Measurements from ENCODE around the gene PTGFRN.
"Not testable (repeated sequence)": the region's sequence is repeated elsewhere in the genome, so short reads cannot be mapped to it uniquely, and the experiment has no call there.

The PTGFRN gene

GRCh38 chr1:116980309-116980708, 70.6 kb downstream of the PTGFRN start:
- not testable (repeated sequence) for H3K9ac ChIP-seq (ENCODE audit: low read depth, low read length); H3K4me1 ChIP-seq (ENCODE audit: insufficient read depth, low read length); H3K27me3 ChIP-seq (ENCODE audit: insufficient read depth, low read length); H3K27ac ChIP-seq (ENCODE audit: low read depth, low read length); H3K4me3 ChIP-seq (ENCODE audit: low read length); H3K9me3 ChIP-seq (ENCODE audit: insufficient read depth, low read depth, low read length)
- H3K36me3 ChIP-seq (ENCODE audit: insufficient read depth, low read length), result peaks cover 15% of the 10 kb centered on the region
- 100% methylated on average over 1 of the region's 1 CpG for WGBS

DNA sequence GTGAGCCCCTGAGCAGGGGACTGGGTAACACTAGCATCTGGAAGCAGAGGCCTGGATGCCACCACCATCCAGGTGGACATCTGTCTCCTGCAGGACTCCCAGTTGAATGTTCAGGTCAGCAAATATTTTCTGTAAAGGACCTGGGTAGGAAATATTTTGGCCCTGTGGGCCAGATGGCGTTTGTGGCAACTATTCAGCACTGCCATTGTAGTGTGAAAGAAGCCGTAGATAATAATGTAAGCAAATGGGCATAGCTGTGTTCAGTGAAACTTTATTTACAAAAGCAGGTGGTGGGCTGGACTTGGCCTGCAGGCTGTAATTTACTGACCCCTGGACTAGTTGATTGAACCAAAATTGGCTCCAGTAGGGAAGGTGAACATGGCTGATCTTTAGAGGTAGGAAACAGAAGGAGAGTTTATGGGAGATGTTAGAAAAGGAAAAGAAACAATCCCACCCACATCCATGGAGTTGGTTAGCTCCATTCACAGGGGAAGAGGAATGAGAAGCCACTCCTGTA, 71.9 kb downstream of the PTGFRN start:
- Histone ChIP-seq H3K4me1 (ENCODE audit: insufficient read depth, low read length) (no peaks in the 10 kb centered on the region), H3K27ac (ENCODE audit: low read depth, low read length) (no peak overlapping the region), H3K4me3 (ENCODE audit: low read length) (no peak overlapping the region), H3K9ac (ENCODE audit: low read depth, low read length) (no peak overlapping the region), H3K9me3 (ENCODE audit: insufficient read depth, low read depth, low read length) (no peaks in the 10 kb centered on the region), H3K36me3 (ENCODE audit: insufficient read depth, low read length) (peaks cover 11% of the 10 kb centered on the region; the same call in 1 of the 2 replicates), H3K27me3 (ENCODE audit: insufficient read depth, low read length) (no peaks in the 10 kb centered on the region)
- 89% methylated on average over 2 of the region's 2 CpGs for WGBS

DNA sequence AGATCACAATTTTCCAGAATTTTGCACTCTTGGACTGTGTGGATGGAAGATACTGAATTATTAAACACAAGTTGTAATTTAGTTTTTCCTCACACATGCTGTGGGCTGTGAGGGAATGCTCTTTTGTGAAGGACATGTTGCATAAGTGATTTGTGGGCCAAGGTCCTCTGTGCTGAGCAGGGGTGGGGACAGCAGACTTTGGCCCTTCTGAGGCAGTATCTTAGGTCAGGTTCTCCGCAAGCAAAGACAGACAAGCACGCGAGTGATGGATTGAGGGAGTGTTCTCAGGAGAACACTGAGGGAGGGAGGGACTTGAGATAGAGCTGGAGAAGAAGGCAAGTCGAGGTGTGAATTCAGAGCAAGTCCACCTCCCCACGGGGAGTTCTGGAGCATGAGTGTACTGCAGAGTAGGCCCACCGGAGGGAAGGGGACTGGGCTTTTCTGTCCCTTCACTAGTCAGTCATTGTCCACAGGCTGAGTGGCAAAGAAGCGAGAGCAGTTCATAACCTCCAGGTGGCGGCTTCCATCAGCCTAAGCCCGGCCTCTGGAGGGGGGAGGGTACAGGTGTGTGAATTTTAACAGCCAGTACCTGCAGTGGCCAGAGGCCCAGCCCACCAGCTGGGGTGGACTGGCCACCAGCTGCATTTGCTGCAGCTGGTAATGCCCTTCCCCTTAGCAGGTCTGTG, 72.7 kb downstream of the PTGFRN start:
- 87% methylated on average over 9 of the region's 9 CpGs for WGBS
- Histone ChIP-seq H3K27ac (ENCODE audit: low read depth, low read length) (no peak overlapping the region), H3K36me3 (ENCODE audit: insufficient read depth, low read length) (peaks cover 11% of the 10 kb centered on the region; the same call in 1 of the 2 replicates), H3K9ac (ENCODE audit: low read depth, low read length) (no peak overlapping the region), H3K4me1 (ENCODE audit: insufficient read depth, low read length) (no peaks in the 10 kb centered on the region), H3K4me3 (ENCODE audit: low read length) (no peak overlapping the region), H3K9me3 (ENCODE audit: insufficient read depth, low read depth, low read length) (no peaks in the 10 kb centered on the region), H3K27me3 (ENCODE audit: insufficient read depth, low read length) (no peaks in the 10 kb centered on the region)

DNA sequence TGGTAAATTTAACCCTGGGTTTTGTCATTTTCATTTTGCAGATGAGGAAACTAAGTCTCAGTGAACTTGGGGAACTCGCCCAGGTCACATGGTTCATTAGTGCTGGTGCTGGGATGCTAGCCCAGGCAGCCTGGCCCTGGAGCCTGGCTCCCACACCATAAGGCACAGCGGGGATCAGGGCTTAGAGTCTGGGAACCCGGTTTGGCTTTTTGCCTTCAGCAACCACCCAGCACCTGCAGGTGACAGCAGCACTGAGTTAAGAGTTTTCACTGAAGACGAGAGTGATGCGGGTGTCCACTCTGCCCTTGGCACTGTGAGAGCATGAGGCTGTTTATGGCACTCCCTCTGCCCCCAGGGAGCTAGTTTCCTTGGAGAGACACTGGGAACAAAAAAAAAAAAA, 73.4 kb downstream of the PTGFRN start:
- Histone ChIP-seq H3K9me3 (ENCODE audit: insufficient read depth, low read depth, low read length) (no peaks in the 10 kb centered on the region), H3K4me3 (ENCODE audit: low read length) (no peak overlapping the region), H3K27me3 (ENCODE audit: insufficient read depth, low read length) (no peaks in the 10 kb centered on the region), H3K36me3 (ENCODE audit: insufficient read depth, low read length) (peaks cover 11% of the 10 kb centered on the region; the same call in 1 of the 2 replicates), H3K27ac (ENCODE audit: low read depth, low read length) (no peak overlapping the region), H3K9ac (ENCODE audit: low read depth, low read length) (no peak overlapping the region), H3K4me1 (ENCODE audit: insufficient read depth, low read length) (peaks cover 3% of the 10 kb centered on the region; the same call in 1 of the 2 replicates)
- WGBS, result 93% methylated on average over 5 of the region's 5 CpGs

DNA sequence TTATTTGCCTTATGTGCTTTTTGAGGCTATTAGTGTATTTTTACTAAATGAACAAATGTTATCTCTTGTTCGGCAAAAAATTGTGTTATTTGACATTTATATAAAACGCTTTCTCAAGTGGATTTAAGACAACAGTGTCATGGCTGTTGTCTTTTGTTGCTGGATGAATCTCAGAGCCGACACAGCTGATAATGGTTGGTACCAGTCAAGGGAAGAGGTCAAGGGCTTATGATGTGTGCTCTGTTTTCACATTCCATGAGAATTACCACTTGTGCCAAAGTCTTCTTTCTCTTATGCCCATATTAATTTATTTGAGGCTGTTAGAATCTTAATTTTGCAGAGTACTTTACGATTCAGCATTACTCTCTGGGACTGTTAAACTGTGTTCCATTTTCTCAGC, 74.0 kb downstream of the PTGFRN start:
- H3K4me1 ChIP-seq (ENCODE audit: insufficient read depth, low read length), result peaks cover 4% of the 10 kb centered on the region; the same call in 1 of the 2 replicates
- H3K9ac ChIP-seq (ENCODE audit: low read depth, low read length), result no peak overlapping the region
- 94% methylated on average over 4 of the region's 4 CpGs for WGBS
- no peaks in the 10 kb centered on the region for H3K9me3 ChIP-seq (ENCODE audit: insufficient read depth, low read depth, low read length)
- H3K27ac ChIP-seq (ENCODE audit: low read depth, low read length), result no peak overlapping the region
- no peaks in the 10 kb centered on the region for H3K27me3 ChIP-seq (ENCODE audit: insufficient read depth, low read length)
- H3K4me3 ChIP-seq (ENCODE audit: low read length), result no peak overlapping the region
- H3K36me3 ChIP-seq (ENCODE audit: insufficient read depth, low read length), result peaks cover 11% of the 10 kb centered on the region; the same call in 1 of the 2 replicates

DNA sequence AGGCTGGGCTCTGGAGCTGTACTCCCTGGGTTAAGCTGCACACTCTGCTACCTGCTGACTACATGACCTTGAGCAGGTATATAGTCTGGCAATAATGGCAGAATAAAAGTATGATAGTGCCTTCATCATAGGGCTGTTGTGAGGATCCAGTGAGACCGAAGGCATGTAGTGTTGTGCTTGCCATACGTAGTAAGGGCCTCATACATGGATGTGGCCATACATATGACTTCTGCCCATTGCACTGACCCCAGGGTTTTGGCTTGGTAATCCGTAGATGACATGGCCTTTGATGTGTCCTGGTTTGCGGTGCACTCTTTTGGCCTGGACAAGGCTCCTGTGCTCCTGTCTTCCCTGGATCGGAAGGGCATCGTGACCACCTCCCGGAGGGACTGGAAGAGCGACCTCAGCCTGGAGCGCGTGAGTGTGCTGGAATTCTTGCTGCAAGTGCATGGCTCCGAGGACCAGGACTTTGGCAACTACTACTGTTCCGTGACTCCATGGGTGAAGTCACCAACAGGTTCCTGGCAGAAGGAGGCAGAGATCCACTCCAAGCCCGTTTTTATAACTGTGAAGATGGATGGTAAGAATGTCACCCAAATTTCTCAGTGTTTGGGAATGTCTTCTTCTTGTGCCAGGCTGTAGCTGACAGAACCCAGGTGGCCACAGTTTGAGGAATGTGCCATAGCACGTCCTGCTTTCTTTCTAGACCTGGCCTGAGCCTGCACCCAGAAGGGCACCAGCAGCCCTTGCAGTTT, 74.9 kb downstream of the PTGFRN start:
- H3K27ac ChIP-seq (ENCODE audit: low read depth, low read length), result no peak overlapping the region
- no peaks in the 10 kb centered on the region for H3K9me3 ChIP-seq (ENCODE audit: insufficient read depth, low read depth, low read length)
- peaks cover 11% of the 10 kb centered on the region; the same call in 1 of the 2 replicates for H3K36me3 ChIP-seq (ENCODE audit: insufficient read depth, low read length)
- no peak overlapping the region for H3K9ac ChIP-seq (ENCODE audit: low read depth, low read length)
- peaks cover 4% of the 10 kb centered on the region; the same call in 1 of the 2 replicates for H3K4me1 ChIP-seq (ENCODE audit: insufficient read depth, low read length)
- 97% methylated on average over 14 of the region's 14 CpGs for WGBS
- no peak overlapping the region for H3K4me3 ChIP-seq (ENCODE audit: low read length)
- H3K27me3 ChIP-seq (ENCODE audit: insufficient read depth, low read length), result no peaks in the 10 kb centered on the region

- Histone ChIP-seq H3K9ac (ENCODE audit: low read depth, low read length) (no peak overlapping the region), H3K4me1 (ENCODE audit: insufficient read depth, low read length) (peaks cover 4% of the 10 kb centered on the region), H3K9me3 (ENCODE audit: insufficient read depth, low read depth, low read length) (no peaks in the 10 kb centered on the region), H3K4me3 (ENCODE audit: low read length) (no peak overlapping the region), H3K27ac (ENCODE audit: low read depth, low read length) (no peak overlapping the region), H3K36me3 (ENCODE audit: insufficient read depth, low read length) (peaks cover 19% of the 10 kb centered on the region; the same call in 1 of the 2 replicates), H3K27me3 (ENCODE audit: insufficient read depth, low read length) (no peaks in the 10 kb centered on the region)
- WGBS, result 91% methylated on average over 29 of the region's 29 CpGs
Measured at GRCh38 chr1:116986421-116987255, 76.9 kb downstream of the PTGFRN start.

GRCh38 chr1:116987256-116987555, 77.5 kb downstream of the PTGFRN start:
- H3K36me3 ChIP-seq (ENCODE audit: insufficient read depth, low read length), result peaks cover 21% of the 10 kb centered on the region
- H3K4me1 ChIP-seq (ENCODE audit: insufficient read depth, low read length), result peaks cover 8% of the 10 kb centered on the region
- H3K9me3 ChIP-seq (ENCODE audit: insufficient read depth, low read depth, low read length), result no peaks in the 10 kb centered on the region
- no peak overlapping the region for H3K4me3 ChIP-seq (ENCODE audit: low read length)
- H3K27ac ChIP-seq (ENCODE audit: low read depth, low read length), result no peak overlapping the region
- H3K27me3 ChIP-seq (ENCODE audit: insufficient read depth, low read length), result no peaks in the 10 kb centered on the region
- H3K9ac ChIP-seq (ENCODE audit: low read depth, low read length), result no peak overlapping the region
- 94% methylated on average over 11 of the region's 11 CpGs for WGBS

- Histone ChIP-seq H3K9me3 (ENCODE audit: insufficient read depth, low read depth, low read length) (no peaks in the 10 kb centered on the region), H3K4me1 (ENCODE audit: insufficient read depth, low read length) (peaks cover 8% of the 10 kb centered on the region), H3K27ac (ENCODE audit: low read depth, low read length) (no peak overlapping the region), H3K4me3 (ENCODE audit: low read length) (no peak overlapping the region), H3K27me3 (ENCODE audit: insufficient read depth, low read length) (no peaks in the 10 kb centered on the region), H3K36me3 (ENCODE audit: insufficient read depth, low read length) (peaks cover 24% of the 10 kb centered on the region), H3K9ac (ENCODE audit: low read depth, low read length) (no peak overlapping the region)
- 84% methylated on average over 7 of the region's 7 CpGs for WGBS
Measured at GRCh38 chr1:116988248-116988647, 78.5 kb downstream of the PTGFRN start.

DNA sequence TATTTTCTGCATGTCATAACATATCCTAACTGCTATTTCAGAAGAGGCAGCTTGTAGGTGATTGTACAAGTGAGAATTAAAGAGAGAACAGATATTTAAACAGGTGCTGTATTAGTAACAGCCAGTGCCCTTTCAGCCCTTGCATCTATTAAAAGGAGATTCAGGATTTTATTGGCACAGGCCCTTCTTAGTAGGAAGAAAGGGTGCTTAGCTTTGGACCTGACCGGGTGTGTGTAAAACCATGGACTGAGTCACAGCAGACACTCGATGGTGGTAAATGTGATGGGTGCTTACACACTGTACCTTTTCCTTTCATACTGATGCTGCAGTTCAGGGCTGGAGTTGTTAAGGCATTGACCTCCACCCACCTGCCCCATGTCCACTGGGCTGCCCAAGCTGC, 79.2 kb downstream of the PTGFRN start:
- H3K27ac ChIP-seq (ENCODE audit: low read depth, low read length), result no peak overlapping the region
- peaks cover 24% of the 10 kb centered on the region for H3K36me3 ChIP-seq (ENCODE audit: insufficient read depth, low read length)
- H3K9me3 ChIP-seq (ENCODE audit: insufficient read depth, low read depth, low read length), result no peaks in the 10 kb centered on the region
- 100% methylated on average over 2 of the region's 2 CpGs for WGBS
- no peak overlapping the region for H3K4me3 ChIP-seq (ENCODE audit: low read length)
- H3K9ac ChIP-seq (ENCODE audit: low read depth, low read length), result no peak overlapping the region
- H3K4me1 ChIP-seq (ENCODE audit: insufficient read depth, low read length), result peaks cover 8% of the 10 kb centered on the region
- H3K27me3 ChIP-seq (ENCODE audit: insufficient read depth, low read length), result no peaks in the 10 kb centered on the region

DNA sequence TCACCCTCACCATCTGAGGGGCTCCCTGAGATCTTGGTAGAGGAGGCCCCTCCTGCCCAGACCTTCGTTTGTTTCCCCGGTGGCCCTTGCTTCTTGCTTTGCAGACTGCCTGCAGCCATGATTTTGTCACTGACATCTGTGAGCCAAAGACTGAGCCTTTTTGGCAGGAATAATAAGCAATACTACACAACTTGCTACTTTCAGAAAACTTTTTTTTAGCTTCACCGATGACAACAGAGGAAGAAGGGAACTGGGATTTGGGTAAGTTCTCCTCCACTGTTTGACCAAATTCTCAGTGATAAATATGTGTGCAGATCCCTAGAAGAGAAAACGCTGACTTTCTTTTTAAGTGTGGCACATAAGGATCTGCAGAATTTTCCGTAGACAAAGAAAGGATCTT, 80.1 kb downstream of the PTGFRN start:
- no peak overlapping the region for H3K9ac ChIP-seq (ENCODE audit: low read depth, low read length)
- no peaks in the 10 kb centered on the region for H3K27me3 ChIP-seq (ENCODE audit: insufficient read depth, low read length)
- H3K9me3 ChIP-seq (ENCODE audit: insufficient read depth, low read depth, low read length), result no peaks in the 10 kb centered on the region
- H3K27ac ChIP-seq (ENCODE audit: low read depth, low read length), result no peak overlapping the region
- peaks cover 16% of the 10 kb centered on the region for H3K36me3 ChIP-seq (ENCODE audit: insufficient read depth, low read length)
- H3K4me1 ChIP-seq (ENCODE audit: insufficient read depth, low read length), result peaks cover 8% of the 10 kb centered on the region
- WGBS, result 91% methylated on average over 5 of the region's 5 CpGs
- no peak overlapping the region for H3K4me3 ChIP-seq (ENCODE audit: low read length)

All from HUES64 (cell line).